SK-N-SH (cell line): ENCODE results near the gene FZD2. TPM values are rescaled to one million over a fixed set of nuclear protein-coding genes. Genes with fewer than 3 reads are reported as not detected.

Source experiments
- CTCF ChIA-PET: fragments of 300-600, 350-600 bp; formaldehyde crosslinking; extraction: SDS; loops from one replicate; lab custom pipeline; 2021; lab: Yijun Ruan, JAX
- POLR2A ChIA-PET: fragments of 350-600 bp; sonication (Branson Sonifier 250); formaldehyde crosslinking; extraction: SDS; loops from one replicate; lab custom pipeline; 2020; ENCODE audit warnings: antibody characterized with exemption, inconsistent platforms; lab: Yijun Ruan, JAX
- DNase-seq: peaks from one replicate; pipeline ENCODE4 v3.0.0; 2012
- H2AFZ ChIP-seq: fragments of 200-600 bp; sonication (generic); 2 replicates; pipeline ENCODE4 v1.8.1; 2016; ENCODE audit warnings: antibody characterized with exemption, mild to moderate bottlenecking, low read depth
- H3F3A ChIP-seq: fragments of 200-600 bp; sonication (generic); replicated peaks from 2 replicates; pipeline ENCODE3; 2016; ENCODE audit warnings: antibody characterized with exemption, mild to moderate bottlenecking; ENCODE audit not compliant: insufficient read depth
- H3K27ac ChIP-seq, 2 experiments: fragments of 200-500 bp in 1 of 2; fragments of 200-600 bp in 1 of 2; sonication (Bioruptor generic) in 1 of 2; sonication (generic), shearing (Covaris generic) in 1 of 2; 2 replicates each; pipeline versions ENCODE4 v1.5.1 to v1.6.1; 2014 to 2016; ENCODE audit warnings: low read depth in 2 of 2, inconsistent platforms in 1 of 2, low read length in 1 of 2, mild to moderate bottlenecking in 1 of 2, mixed read lengths in 1 of 2
- H3K27me3 ChIP-seq: fragments of 200-600 bp; sonication (generic), shearing (Covaris generic); 2 replicates; pipeline ENCODE4 v1.6.1; 2016; ENCODE audit warnings: mixed run types; ENCODE audit not compliant: insufficient read depth
- H3K36me3 ChIP-seq, 2 experiments: fragments of 200-500 bp in 1 of 2; fragments of 200-600 bp in 1 of 2; sonication (Bioruptor generic) in 1 of 2; sonication (generic) in 1 of 2; replicated peaks in 1 of 2; 2 replicates each; pipeline versions ENCODE3 to v1.5.1; 2014 to 2016; ENCODE audit warnings: low read length in 1 of 2, mild to moderate bottlenecking in 1 of 2; ENCODE audit not compliant: insufficient read depth in 2 of 2, control insufficient read depth in 1 of 2
- H3K4me1 ChIP-seq, 2 experiments: fragments of 200-500 bp in 1 of 2; fragments of 200-600 bp in 1 of 2; sonication (Bioruptor generic) in 1 of 2; sonication (generic), shearing (Covaris generic) in 1 of 2; 2 replicates each; pipeline versions ENCODE4 v1.5.1 to v1.6.1; 2014 to 2016; ENCODE audit warnings: low read depth in 1 of 2, low read length in 1 of 2, mixed run types in 1 of 2; ENCODE audit not compliant: insufficient read depth in 2 of 2, control insufficient read depth in 1 of 2
- H3K4me2 ChIP-seq: fragments of 200-600 bp; sonication (generic), shearing (Covaris generic); 2 replicates; pipeline ENCODE4 v1.6.1; 2017; ENCODE audit warnings: mixed run types
- H3K4me3 ChIP-seq, 2 experiments: fragments of 200-500 bp in 1 of 2; fragments of 200-600 bp in 1 of 2; sonication (Bioruptor generic) in 1 of 2; sonication (generic), shearing (Covaris generic) in 1 of 2; 2 replicates each; pipeline versions ENCODE4 v1.5.1 to v1.8.1; 2014 to 2016; ENCODE audit warnings: low read depth in 2 of 2, inconsistent platforms in 1 of 2, low read length in 1 of 2, mild to moderate bottlenecking in 1 of 2, mixed read lengths in 1 of 2, moderate library complexity in 1 of 2
- H3K79me2 ChIP-seq: fragments of 200-600 bp; sonication (generic); 2 replicates; pipeline ENCODE4 v1.8.1; 2017; ENCODE audit warnings: mild to moderate bottlenecking; ENCODE audit not compliant: insufficient read depth
- H3K9ac ChIP-seq: fragments of 200-600 bp; sonication (generic); 2 replicates; pipeline ENCODE4 v1.6.1; 2017; ENCODE audit warnings: mixed run types
- H3K9me2 ChIP-seq: fragments of 200-600 bp; sonication (generic); 2 replicates; pipeline ENCODE4 v1.6.1; 2017; ENCODE audit warnings: mixed run types
- H3K9me3 ChIP-seq: fragments of 200-600 bp; sonication (generic); 2 replicates; pipeline ENCODE4 v1.6.1; 2017; ENCODE audit warnings: mixed run types, mild to moderate bottlenecking, moderate library complexity
- H4K20me1 ChIP-seq: fragments of 200-600 bp; sonication (generic); 2 replicates; pipeline ENCODE4 v1.6.1; 2017; ENCODE audit warnings: mild to moderate bottlenecking, mixed run types; ENCODE audit not compliant: insufficient read depth
- CHD2 ChIP-seq: fragments of 150-350 bp; IDR thresholded peaks from 2 replicates; pipeline ENCODE4 v1.6.1; 2018; ENCODE audit warnings: low read length; ENCODE audit not compliant: partially characterized antibody
- ELF1 ChIP-seq: IDR thresholded peaks from 2 replicates; pipeline ENCODE4 v1.4.0; 2012
- FOXM1 ChIP-seq: IDR thresholded peaks from 2 replicates; pipeline ENCODE4 v1.4.0; 2012; ENCODE audit warnings: low read depth, mild to moderate bottlenecking
- GABPA ChIP-seq: IDR thresholded peaks from 2 replicates; pipeline ENCODE4 v1.4.0; 2012; ENCODE audit warnings: low read depth, mild to moderate bottlenecking
- GATA2 ChIP-seq: sonication (generic); formaldehyde crosslinking; IDR thresholded peaks from 2 replicates; pipeline ENCODE4 v1.5.0; 2020; ENCODE audit warnings: mild to moderate bottlenecking, missing genetic modification reagents
- IRF3 ChIP-seq: fragments of 150-350 bp; IDR thresholded peaks from 2 replicates; pipeline ENCODE4 v1.6.1; 2016; ENCODE audit warnings: mild to moderate bottlenecking, low read depth, low read length
- MEF2A ChIP-seq: IDR thresholded peaks from 2 replicates; pipeline ENCODE4 v1.4.0; 2012; ENCODE audit warnings: low read depth, borderline replicate concordance
- NRF1 ChIP-seq: IDR thresholded peaks from 2 replicates; pipeline ENCODE4 v1.6.1; 2012; ENCODE audit warnings: low read depth, mild to moderate bottlenecking, low read length
- POLR2AphosphoS5 ChIP-seq: IDR thresholded peaks from 2 replicates; pipeline ENCODE4 v1.6.1; 2012; ENCODE audit warnings: low read depth, low read length
- RAD21 ChIP-seq: IDR thresholded peaks from 2 replicates; pipeline ENCODE4 v1.6.1; 2012; ENCODE audit warnings: mild to moderate bottlenecking, low read length
- REST ChIP-seq: IDR thresholded peaks from 2 replicates; pipeline ENCODE4 v1.6.1; 2012; ENCODE audit warnings: mild to moderate bottlenecking, low read depth, low read length, moderate library complexity
- RXRA ChIP-seq: IDR thresholded peaks from 2 replicates; pipeline ENCODE4 v1.4.0; 2012; ENCODE audit warnings: low read depth, mild to moderate bottlenecking, borderline replicate concordance
- TAF1 ChIP-seq: IDR thresholded peaks from 2 replicates; pipeline ENCODE4 v1.6.1; 2012; ENCODE audit warnings: low read depth, mild to moderate bottlenecking, low read length, moderate library complexity, borderline replicate concordance
- USF2 ChIP-seq: fragments of 150-350 bp; IDR thresholded peaks from 2 replicates; pipeline ENCODE4 v1.6.1; 2017; ENCODE audit warnings: antibody characterized with exemption, low read length, low read depth, borderline replicate concordance
- YY1 ChIP-seq: IDR thresholded peaks from 2 replicates; pipeline ENCODE4 v1.4.0; 2012; ENCODE audit warnings: low read depth, mild to moderate bottlenecking
- ZBTB33 ChIP-seq: IDR thresholded peaks from 2 replicates; pipeline ENCODE4 v1.4.0; 2012; ENCODE audit warnings: low read depth, borderline replicate concordance
- WGBS: methylation state at CpG from one replicate; pipeline ENCODE4 v1.1.6; 2017; ENCODE audit warnings: low lambda C conversion rate; 5-methylcytosine and 5-hydroxymethylcytosine counted together
- polyA plus RNA-seq, 3 experiments: library from polyadenylated mRNA; depleted of rRNA; stranded (reverse); fragments of >200 nt; gene quantifications; 2 replicates each; pipeline ENCODE4 v1.2.3, GENCODE V29; 2012

The FZD2 gene
- polyA plus RNA-seq, 1 of the 3 experiments (the other 2 are of a cell fraction) = 35.1 TPM

GRCh38 chr17:44598932-44599297 lies 41.6 kb downstream of the FZD2 start:
- Histone ChIP-seq H3K27ac (peak overlapping the region; percentile 64 to 73; a peak in 3 of 4 replicates), H3K9me2 (no peaks in the 10 kb centered on the region), H3K4me2 (peak overlapping the region; percentile 70; the same call in 1 of the 2 replicates), H3K4me3 (no peak overlapping the region), H3K9me3 (no peaks in the 10 kb centered on the region), H3K36me3 (no peaks in the 10 kb centered on the region), H3K4me1 (peaks cover 10 to 21% of the 10 kb centered on the region in 2 experiments; a peak in 2 of 4 replicates), H2AFZ (no peak overlapping the region; the same call in 1 of the 2 replicates), H4K20me1 (no peaks in the 10 kb centered on the region), H3K9ac (no peak overlapping the region), H3K79me2 (no peaks in the 10 kb centered on the region), H3K27me3 (no peaks in the 10 kb centered on the region), H3F3A (peaks cover 6% of the 10 kb centered on the region)
- 78% methylated on average over 2 of the region's 2 CpGs for WGBS
- POLR2A ChIA-PET = no interaction called here
- DNase-seq = no peak
- TF ChIP-seq TAF1 = no peak
- no peak for TF ChIP-seq FOXM1
- no peak for TF ChIP-seq USF2
- TF ChIP-seq ZBTB33 = no peak
- TF ChIP-seq RAD21 = no peak
- TF ChIP-seq CHD2 = no peak
- TF ChIP-seq ELF1 = no peak
- no peak for TF ChIP-seq MEF2A
- TF ChIP-seq NRF1 = no peak
- TF ChIP-seq IRF3 = no peak
- no peak for TF ChIP-seq RXRA
- no peak for TF ChIP-seq GATA2 (CRISPR knock-in tag)
- TF ChIP-seq GABPA = no peak
- TF ChIP-seq POLR2AphosphoS5 = no peak
- no peak for TF ChIP-seq YY1
- no peak for TF ChIP-seq REST
- CTCF ChIA-PET = no interaction called here
